T-helper 2 cell treated with Interferon-gamma antibody and Interleukin-4, amounts not matched to agents 5 μg/mL and 100 μg/mL, for 36 hours (primary cell): Measurements from ENCODE around the gene CERCAM.
"Not testable (repeated sequence)": the region's sequence is repeated elsewhere in the genome, so short reads cannot be mapped to it uniquely, and the experiment has no call there.

Experiments used
- DNase-seq: peaks from one replicate; pipeline ENCODE4 v3.0.0; 2021; ENCODE audit warnings: low spot score
- H3K27ac Mint-ChIP-seq: one replicate; pipeline ENCODE4 v1.8.0; 2021; ENCODE audit warnings: mild to moderate bottlenecking, mixed read lengths
- H3K27me3 Mint-ChIP-seq: one replicate; pipeline ENCODE4 v1.8.0; 2021; ENCODE audit warnings: low read depth, mixed read lengths
- H3K36me3 Mint-ChIP-seq: one replicate; pipeline ENCODE4 v1.8.0; 2021; ENCODE audit warnings: low read depth, mixed read lengths
- H3K4me1 Mint-ChIP-seq: one replicate; pipeline ENCODE4 v1.8.0; 2021; ENCODE audit warnings: low read depth, mixed read lengths
- H3K4me3 Mint-ChIP-seq: one replicate; pipeline ENCODE4 v1.8.0; 2022; ENCODE audit warnings: mild to moderate bottlenecking, moderate library complexity, mixed read lengths
- H3K9me3 Mint-ChIP-seq: one replicate; pipeline ENCODE4 v1.8.0; 2021; ENCODE audit warnings: mixed read lengths

CERCAM gene

DNA sequence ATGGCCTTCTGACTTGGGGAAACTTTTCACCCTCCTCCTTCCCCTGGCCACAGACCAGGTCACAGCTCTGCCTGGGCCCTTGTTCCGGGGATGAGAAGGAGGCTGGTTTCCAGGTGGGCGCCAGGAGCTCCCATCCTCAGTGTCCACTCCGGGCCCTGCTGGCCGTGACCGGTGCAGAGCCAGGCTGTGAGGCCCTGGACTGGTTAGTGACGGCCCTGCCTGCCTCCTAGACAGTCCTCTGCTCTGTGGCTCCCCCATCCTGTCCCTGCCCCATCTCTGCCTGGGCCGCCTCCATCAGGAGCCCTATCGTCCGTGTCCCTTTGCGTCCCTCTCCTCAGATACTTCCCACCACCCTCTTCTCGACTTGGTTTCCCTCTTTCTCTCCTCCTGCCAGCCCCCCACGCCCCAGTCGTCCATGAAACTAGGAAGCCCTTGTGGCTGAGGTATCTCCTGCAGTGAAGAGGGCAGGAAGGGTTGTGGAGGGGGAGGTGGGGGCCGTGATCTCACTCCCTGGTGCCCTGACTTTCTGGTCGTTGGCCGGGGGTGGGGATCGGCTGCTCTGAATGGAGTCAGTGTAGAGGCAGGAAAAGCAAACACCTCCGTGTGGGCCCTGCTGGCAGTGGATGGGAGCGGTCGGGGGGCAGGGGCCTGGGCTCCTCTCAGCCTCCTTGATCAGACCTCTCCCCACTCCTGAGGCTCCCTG lies 15.4 kb upstream of the CERCAM start:
- Mint-ChIP-seq H3K4me3 (no peak overlapping the region), H3K27ac (no peak overlapping the region), H3K27me3 (peaks cover 19% of the 10 kb centered on the region), H3K4me1 (no peaks in the 10 kb centered on the region), H3K36me3 (no peaks in the 10 kb centered on the region), H3K9me3 (no peaks in the 10 kb centered on the region)
- DNase-seq, result no peak

GRCh38 chr9:128405780-128406171 lies 14.9 kb upstream of the CERCAM start:
- no peak for DNase-seq
- no peaks in the 10 kb centered on the region for H3K4me1 Mint-ChIP-seq
- no peak overlapping the region for H3K27ac Mint-ChIP-seq
- peaks cover 20% of the 10 kb centered on the region for H3K27me3 Mint-ChIP-seq
- H3K9me3 Mint-ChIP-seq, result no peaks in the 10 kb centered on the region
- no peak overlapping the region for H3K4me3 Mint-ChIP-seq
- H3K36me3 Mint-ChIP-seq, result no peaks in the 10 kb centered on the region

DNA sequence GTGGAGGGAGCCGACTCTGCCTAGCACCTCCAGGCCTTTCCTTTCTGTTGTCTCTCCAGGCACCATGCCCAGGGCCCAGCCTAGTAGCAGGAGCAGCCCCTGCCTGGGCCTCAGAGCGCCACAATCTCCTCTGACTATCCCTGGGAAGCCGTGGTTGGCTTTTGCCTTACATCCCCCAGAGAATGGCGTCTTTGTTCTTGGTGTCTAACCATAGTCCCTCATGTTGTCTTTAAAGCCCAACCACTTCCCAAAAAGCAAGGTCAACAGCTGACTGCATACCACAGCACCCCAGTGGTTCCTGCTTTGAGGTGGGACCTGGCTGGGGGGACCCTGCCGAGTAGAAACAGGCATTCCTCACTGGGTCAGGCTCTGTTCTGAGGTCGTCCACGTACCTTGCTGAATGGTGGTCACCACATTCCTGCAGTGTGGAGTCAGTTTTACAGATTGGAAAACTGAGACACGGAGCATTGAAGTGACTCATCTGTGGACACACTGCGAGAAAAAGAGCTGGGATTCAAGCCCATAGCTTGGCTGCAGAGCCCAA lies 13.7 kb upstream of the CERCAM start:
- no peaks in the 10 kb centered on the region for H3K9me3 Mint-ChIP-seq
- H3K27me3 Mint-ChIP-seq, result peaks cover 26% of the 10 kb centered on the region
- no peak overlapping the region for H3K27ac Mint-ChIP-seq
- no peak for DNase-seq
- no peaks in the 10 kb centered on the region for H3K36me3 Mint-ChIP-seq
- H3K4me3 Mint-ChIP-seq, result no peak overlapping the region
- H3K4me1 Mint-ChIP-seq, result no peaks in the 10 kb centered on the region

GRCh38 chr9:128408963-128409431 lies 11.7 kb upstream of the CERCAM start:
- H3K36me3 Mint-ChIP-seq, result no peaks in the 10 kb centered on the region
- no peak for DNase-seq
- H3K9me3 Mint-ChIP-seq, result no peaks in the 10 kb centered on the region
- peaks cover 29% of the 10 kb centered on the region for H3K27me3 Mint-ChIP-seq
- no peak overlapping the region for H3K27ac Mint-ChIP-seq
- H3K4me1 Mint-ChIP-seq, result no peaks in the 10 kb centered on the region
- no peak overlapping the region for H3K4me3 Mint-ChIP-seq

DNA sequence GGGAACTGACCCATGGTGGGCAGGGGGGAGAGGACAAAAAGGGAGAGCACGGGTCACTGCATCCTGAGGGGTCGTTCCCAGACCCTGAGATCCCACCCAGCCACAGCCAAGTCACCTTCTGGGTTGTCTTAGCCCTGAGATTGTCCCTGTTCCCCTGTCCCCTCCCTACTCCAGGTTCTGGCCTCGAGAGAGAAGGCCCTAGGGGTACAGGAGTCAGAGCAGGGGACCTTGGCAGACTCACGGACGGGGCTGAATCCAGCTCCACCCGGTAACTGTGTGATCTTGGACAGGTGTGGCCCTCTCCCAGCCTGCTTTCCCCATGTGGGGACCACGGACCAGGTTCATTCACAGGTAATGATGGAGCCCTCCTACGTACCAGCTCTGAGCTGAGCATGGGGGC lies 11.2 kb upstream of the CERCAM start:
- DNase-seq, result no peak
- no peaks in the 10 kb centered on the region for H3K9me3 Mint-ChIP-seq
- H3K36me3 Mint-ChIP-seq, result no peaks in the 10 kb centered on the region
- H3K27ac Mint-ChIP-seq, result no peak overlapping the region
- H3K27me3 Mint-ChIP-seq, result peaks cover 29% of the 10 kb centered on the region
- no peak overlapping the region for H3K4me3 Mint-ChIP-seq
- no peaks in the 10 kb centered on the region for H3K4me1 Mint-ChIP-seq

- no peaks in the 10 kb centered on the region for H3K9me3 Mint-ChIP-seq
- H3K4me1 Mint-ChIP-seq, result no peaks in the 10 kb centered on the region
- no peaks in the 10 kb centered on the region for H3K36me3 Mint-ChIP-seq
- H3K27ac Mint-ChIP-seq, result no peak overlapping the region
- no peak overlapping the region for H3K4me3 Mint-ChIP-seq
- DNase-seq, result no peak
- peaks cover 34% of the 10 kb centered on the region for H3K27me3 Mint-ChIP-seq
Measured at GRCh38 chr9:128409978-128410377, 10.7 kb upstream of the CERCAM start.

DNA sequence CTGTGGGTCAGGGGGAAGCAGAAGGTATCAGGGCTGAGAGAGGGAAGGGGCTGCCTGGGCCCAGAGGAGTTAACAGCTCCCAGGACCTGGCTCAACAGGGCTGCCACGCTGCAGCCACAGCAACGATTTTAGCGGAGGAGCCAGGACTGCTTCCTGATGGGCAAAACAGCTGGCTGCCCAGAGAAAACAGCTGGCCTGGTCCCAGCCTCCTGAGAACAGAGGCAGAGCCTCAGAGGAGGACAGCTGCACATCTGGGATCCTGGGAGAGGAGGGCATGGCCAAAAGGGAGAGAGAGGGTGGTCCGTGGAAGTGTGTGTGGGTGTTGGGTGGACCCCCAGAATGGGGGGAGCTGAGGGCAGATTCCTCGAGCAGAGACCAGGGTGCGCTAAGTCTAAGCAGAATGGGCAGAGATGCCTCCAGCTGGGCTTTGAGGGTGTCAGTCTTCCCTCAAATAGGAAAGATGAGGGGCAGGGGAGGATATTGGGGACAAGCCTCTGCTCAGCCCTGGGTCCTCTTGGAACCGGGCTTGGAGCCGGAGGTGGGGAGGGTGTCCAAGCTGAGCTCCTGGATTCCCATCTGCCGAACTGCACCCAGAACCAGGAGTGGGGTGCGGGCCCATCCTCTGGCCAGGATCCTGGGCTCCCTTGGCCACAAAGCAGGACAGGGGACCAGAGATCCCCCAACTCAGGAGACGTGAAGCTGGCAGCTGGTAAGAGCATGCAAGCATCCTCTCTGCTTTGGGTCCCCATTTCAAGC lies 9.1 kb upstream of the CERCAM start:
- H3K4me1 Mint-ChIP-seq, result peaks cover 4% of the 10 kb centered on the region
- DNase-seq, result no peak
- H3K27ac Mint-ChIP-seq, result no peak overlapping the region
- no peaks in the 10 kb centered on the region for H3K9me3 Mint-ChIP-seq
- no peak overlapping the region for H3K4me3 Mint-ChIP-seq
- H3K36me3 Mint-ChIP-seq, result no peaks in the 10 kb centered on the region
- H3K27me3 Mint-ChIP-seq, result peaks cover 48% of the 10 kb centered on the region

DNA sequence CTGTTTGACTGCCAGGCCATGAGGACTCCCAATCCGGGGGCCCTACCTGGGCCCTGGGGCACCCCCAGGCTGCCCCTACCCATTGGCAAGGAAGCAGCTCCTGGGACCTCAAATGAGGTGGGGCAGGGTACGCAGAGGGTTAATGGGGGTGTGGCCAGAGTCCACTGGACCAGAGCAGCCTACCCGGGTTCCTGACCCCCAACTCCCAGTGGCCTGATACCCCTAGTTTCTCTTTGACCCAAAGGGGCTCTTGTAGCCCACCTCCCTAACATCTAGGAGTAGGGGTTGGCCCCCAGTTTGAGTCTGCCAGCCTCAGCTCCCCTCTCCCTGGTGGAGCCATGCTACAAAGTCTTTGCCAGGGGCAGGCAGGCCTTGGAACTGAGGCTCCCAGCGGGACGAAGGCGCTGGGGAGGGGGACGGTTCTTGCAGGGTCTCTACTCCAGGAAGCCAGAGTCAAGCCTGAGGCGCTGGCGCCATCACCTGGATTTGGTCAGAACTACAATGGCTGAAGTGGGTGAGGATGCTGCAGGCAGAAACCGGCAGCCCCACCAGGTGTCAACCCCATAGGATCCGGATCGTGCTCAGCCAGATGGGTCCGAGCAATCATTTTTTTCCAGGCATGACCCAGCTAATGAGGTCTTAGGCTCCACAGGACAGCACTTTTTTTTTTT lies 8.4 kb upstream of the CERCAM start:
- H3K27ac Mint-ChIP-seq, result no peak overlapping the region
- peaks cover 6% of the 10 kb centered on the region for H3K4me1 Mint-ChIP-seq
- DNase-seq, result peak; percentile 27
- no peak overlapping the region for H3K4me3 Mint-ChIP-seq
- no peaks in the 10 kb centered on the region for H3K36me3 Mint-ChIP-seq
- H3K27me3 Mint-ChIP-seq, result peaks cover 47% of the 10 kb centered on the region
- no peaks in the 10 kb centered on the region for H3K9me3 Mint-ChIP-seq

DNA sequence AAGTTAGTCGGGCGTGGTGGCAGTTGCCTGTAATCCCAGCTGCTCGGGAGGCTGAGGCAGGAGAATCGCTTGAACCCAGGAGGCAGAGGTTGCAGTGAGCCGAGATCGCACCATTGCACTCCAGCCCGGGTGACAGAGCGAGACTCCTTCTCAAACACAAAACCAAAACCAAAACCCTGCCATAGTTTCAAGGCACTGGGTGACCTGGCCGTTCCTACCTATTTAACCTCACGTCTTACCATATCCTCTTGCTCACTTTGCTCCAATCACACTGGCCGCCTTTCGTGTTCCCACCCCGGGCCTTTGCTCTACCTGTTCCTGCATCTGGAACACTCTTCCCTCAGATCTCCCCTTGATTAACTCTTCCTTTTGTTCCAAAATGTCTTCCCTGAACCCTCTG lies 6.9 kb upstream of the CERCAM start:
- not testable (repeated sequence) for H3K4me3 Mint-ChIP-seq, H3K4me1 Mint-ChIP-seq, H3K36me3 Mint-ChIP-seq, H3K27ac Mint-ChIP-seq, DNase-seq, H3K9me3 Mint-ChIP-seq
- peaks cover 46% of the 10 kb centered on the region for H3K27me3 Mint-ChIP-seq

DNA sequence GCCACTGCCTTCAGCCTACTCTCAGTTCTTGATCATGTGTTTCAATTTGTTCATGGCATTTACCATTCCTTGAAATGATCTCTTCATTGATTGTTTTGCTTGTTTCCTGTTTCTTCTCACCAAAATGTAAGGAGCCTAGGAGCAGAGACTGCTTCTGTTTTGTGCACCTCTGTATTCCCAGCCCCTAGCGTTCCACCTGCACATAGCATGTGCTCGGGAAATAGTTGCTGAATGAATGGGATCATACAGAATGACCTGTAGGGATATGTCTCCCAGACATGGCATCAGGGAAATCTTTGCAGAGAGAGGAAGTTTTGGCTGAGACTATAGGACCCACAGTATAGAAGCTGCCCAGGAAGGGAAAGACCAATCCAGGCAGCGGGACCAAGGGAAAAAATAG lies 6.2 kb upstream of the CERCAM start:
- H3K9me3 Mint-ChIP-seq, result no peaks in the 10 kb centered on the region

GRCh38 chr9:128415281-128415680 lies 5.4 kb upstream of the CERCAM start:
- H3K36me3 Mint-ChIP-seq, result no peaks in the 10 kb centered on the region
- H3K27me3 Mint-ChIP-seq, result peaks cover 49% of the 10 kb centered on the region
- H3K9me3 Mint-ChIP-seq, result no peaks in the 10 kb centered on the region
- no peak overlapping the region for H3K4me3 Mint-ChIP-seq
- no peak for DNase-seq
- H3K27ac Mint-ChIP-seq, result no peak overlapping the region
- peaks cover 6% of the 10 kb centered on the region for H3K4me1 Mint-ChIP-seq

More for the DNA sequence above, 6.2 kb upstream of the CERCAM start:
- Mint-ChIP-seq H3K4me1 (peaks cover 6% of the 10 kb centered on the region), H3K36me3 (no peaks in the 10 kb centered on the region), H3K27me3 (peaks cover 51% of the 10 kb centered on the region), H3K27ac (no peak overlapping the region), H3K4me3 (no peak overlapping the region)
- DNase-seq, result no peak

- Mint-ChIP-seq H3K9me3 (no peaks in the 10 kb centered on the region), H3K36me3 (no peaks in the 10 kb centered on the region), H3K27me3 (peaks cover 48% of the 10 kb centered on the region), H3K27ac (no peak overlapping the region), H3K4me1 (peaks cover 6% of the 10 kb centered on the region), H3K4me3 (no peak overlapping the region)
- DNase-seq, result no peak
Measured at GRCh38 chr9:128416014-128416413, 4.6 kb upstream of the CERCAM start.

- Mint-ChIP-seq H3K4me1 (peaks cover 6% of the 10 kb centered on the region), H3K36me3 (no peaks in the 10 kb centered on the region), H3K27me3 (peaks cover 43% of the 10 kb centered on the region), H3K4me3 (no peak overlapping the region), H3K9me3 (no peaks in the 10 kb centered on the region), H3K27ac (no peak overlapping the region)
- DNase-seq, result no peak
Measured at GRCh38 chr9:128416432-128417019, 4.1 kb upstream of the CERCAM start.
